ENCODE measurements around the gene MRTFA.

DNA sequence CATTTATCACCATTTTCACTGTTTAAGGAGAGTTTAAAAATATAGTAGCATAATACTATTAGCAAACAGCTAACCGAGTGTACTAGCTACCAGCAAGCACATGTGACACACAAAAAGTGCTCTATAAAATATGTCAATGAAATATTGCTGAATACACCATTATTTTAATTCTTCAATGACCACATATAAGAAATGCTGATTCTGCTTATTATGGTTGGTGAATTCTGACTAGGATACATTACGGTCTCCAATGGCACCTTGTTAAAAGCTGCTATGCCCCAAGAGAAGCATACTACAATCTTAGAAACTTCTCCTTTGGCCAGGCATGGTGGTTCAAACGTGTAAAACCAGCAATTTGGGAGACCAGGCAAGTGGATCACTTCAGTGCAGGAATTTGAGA is 129.8 kb downstream of the MRTFA start:
- TF ChIP-seq, protein P1, sequence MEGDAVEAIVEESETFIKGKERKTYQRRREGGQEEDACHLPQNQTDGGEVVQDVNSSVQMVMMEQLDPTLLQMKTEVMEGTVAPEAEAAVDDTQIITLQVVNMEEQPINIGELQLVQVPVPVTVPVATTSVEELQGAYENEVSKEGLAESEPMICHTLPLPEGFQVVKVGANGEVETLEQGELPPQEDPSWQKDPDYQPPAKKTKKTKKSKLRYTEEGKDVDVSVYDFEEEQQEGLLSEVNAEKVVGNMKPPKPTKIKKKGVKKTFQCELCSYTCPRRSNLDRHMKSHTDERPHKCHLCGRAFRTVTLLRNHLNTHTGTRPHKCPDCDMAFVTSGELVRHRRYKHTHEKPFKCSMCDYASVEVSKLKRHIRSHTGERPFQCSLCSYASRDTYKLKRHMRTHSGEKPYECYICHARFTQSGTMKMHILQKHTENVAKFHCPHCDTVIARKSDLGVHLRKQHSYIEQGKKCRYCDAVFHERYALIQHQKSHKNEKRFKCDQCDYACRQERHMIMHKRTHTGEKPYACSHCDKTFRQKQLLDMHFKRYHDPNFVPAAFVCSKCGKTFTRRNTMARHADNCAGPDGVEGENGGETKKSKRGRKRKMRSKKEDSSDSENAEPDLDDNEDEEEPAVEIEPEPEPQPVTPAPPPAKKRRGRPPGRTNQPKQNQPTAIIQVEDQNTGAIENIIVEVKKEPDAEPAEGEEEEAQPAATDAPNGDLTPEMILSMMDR (IDR thresholded peaks at IDR 0.05) = no peak
- TF ChIP-seq SMC3 (IDR thresholded peaks at IDR 0.05) = no peak
- TF ChIP-seq POLR2A (IDR thresholded peaks at IDR 0.05; ENCODE audit: low read length) = no peak
- TF ChIP-seq, protein P2, sequence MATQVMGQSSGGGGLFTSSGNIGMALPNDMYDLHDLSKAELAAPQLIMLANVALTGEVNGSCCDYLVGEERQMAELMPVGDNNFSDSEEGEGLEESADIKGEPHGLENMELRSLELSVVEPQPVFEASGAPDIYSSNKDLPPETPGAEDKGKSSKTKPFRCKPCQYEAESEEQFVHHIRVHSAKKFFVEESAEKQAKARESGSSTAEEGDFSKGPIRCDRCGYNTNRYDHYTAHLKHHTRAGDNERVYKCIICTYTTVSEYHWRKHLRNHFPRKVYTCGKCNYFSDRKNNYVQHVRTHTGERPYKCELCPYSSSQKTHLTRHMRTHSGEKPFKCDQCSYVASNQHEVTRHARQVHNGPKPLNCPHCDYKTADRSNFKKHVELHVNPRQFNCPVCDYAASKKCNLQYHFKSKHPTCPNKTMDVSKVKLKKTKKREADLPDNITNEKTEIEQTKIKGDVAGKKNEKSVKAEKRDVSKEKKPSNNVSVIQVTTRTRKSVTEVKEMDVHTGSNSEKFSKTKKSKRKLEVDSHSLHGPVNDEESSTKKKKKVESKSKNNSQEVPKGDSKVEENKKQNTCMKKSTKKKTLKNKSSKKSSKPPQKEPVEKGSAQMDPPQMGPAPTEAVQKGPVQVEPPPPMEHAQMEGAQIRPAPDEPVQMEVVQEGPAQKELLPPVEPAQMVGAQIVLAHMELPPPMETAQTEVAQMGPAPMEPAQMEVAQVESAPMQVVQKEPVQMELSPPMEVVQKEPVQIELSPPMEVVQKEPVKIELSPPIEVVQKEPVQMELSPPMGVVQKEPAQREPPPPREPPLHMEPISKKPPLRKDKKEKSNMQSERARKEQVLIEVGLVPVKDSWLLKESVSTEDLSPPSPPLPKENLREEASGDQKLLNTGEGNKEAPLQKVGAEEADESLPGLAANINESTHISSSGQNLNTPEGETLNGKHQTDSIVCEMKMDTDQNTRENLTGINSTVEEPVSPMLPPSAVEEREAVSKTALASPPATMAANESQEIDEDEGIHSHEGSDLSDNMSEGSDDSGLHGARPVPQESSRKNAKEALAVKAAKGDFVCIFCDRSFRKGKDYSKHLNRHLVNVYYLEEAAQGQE (IDR thresholded peaks at IDR 0.05) = no peak
- TF ChIP-seq JUN (IDR thresholded peaks at IDR 0.05) = no peak
- no peak for TF ChIP-seq CEBPB (IDR thresholded peaks at IDR 0.05)
- TF ChIP-seq HMGXB4 (CRISPR knock-in tag; IDR thresholded peaks at IDR 0.05; ENCODE audit: borderline replicate concordance) = no peak
- TF ChIP-seq RAD21 (conservative IDR thresholded peaks at IDR 0.05 in 1 of 2, IDR thresholded peaks at IDR 0.05 in 1 of 2) = no peak
- no peak for TF ChIP-seq MAX (IDR thresholded peaks at IDR 0.05)

Data from A549 (cell line).